Endodermal cell (in vitro differentiated cells): Measurements from ENCODE around the gene CLMP. TPM values are rescaled to one million over a fixed set of nuclear protein-coding genes. Genes with fewer than 3 reads are reported as not detected.

ENCODE experiments used
- DNase-seq: peaks from one replicate; pipeline ENCODE4 v3.0.0-alpha.2; 2017
- H3K27ac ChIP-seq: 2 replicates; pipeline ENCODE4 v1.5.1; 2013; ENCODE audit warnings: mild to moderate bottlenecking, low read depth, low read length, moderate library complexity
- H3K27me3 ChIP-seq: 2 replicates; pipeline ENCODE4 v1.6.1; 2013; ENCODE audit warnings: mild to moderate bottlenecking, low read length, moderate library complexity; ENCODE audit not compliant: insufficient read depth, control insufficient read depth, poor library complexity, severe bottlenecking
- H3K36me3 ChIP-seq: 2 replicates; pipeline ENCODE4 v1.7.0; 2013; ENCODE audit warnings: mild to moderate bottlenecking, low read length, moderate library complexity; ENCODE audit not compliant: control insufficient read depth, insufficient read depth
- H3K4me1 ChIP-seq: one replicate; pipeline ENCODE4 v1.7.0; 2013; ENCODE audit warnings: low read length; ENCODE audit not compliant: control insufficient read depth, insufficient read depth
- H3K4me3 ChIP-seq: 2 replicates; pipeline ENCODE4 v1.5.1; 2013; ENCODE audit warnings: mild to moderate bottlenecking, low read length, moderate library complexity
- H3K9ac ChIP-seq: 2 replicates; pipeline ENCODE4 v1.6.1; 2013; ENCODE audit warnings: mild to moderate bottlenecking, low read length, moderate library complexity; ENCODE audit not compliant: poor library complexity, severe bottlenecking; ENCODE audit errors: extremely low read depth
- H3K9me3 ChIP-seq: 2 replicates; pipeline ENCODE4 v1.6.1; 2013; ENCODE audit warnings: mild to moderate bottlenecking, low read length, moderate library complexity; ENCODE audit not compliant: control insufficient read depth
- H3K27ac Mint-ChIP-seq: 2 replicates; pipeline ENCODE4 v1.8.0; 2020; ENCODE audit warnings: mixed read lengths
- H3K27me3 Mint-ChIP-seq: 2 replicates; pipeline ENCODE4 v1.8.0; 2021; ENCODE audit warnings: mild to moderate bottlenecking, mixed read lengths; ENCODE audit not compliant: insufficient read depth
- H3K36me3 Mint-ChIP-seq: 2 replicates; pipeline ENCODE4 v1.8.0; 2020; ENCODE audit warnings: low read depth, mixed read lengths
- H3K4me1 Mint-ChIP-seq: 2 replicates; pipeline ENCODE4 v1.8.0; 2020; ENCODE audit warnings: mixed read lengths
- H3K4me3 Mint-ChIP-seq: 2 replicates; pipeline ENCODE4 v1.8.0; 2020; ENCODE audit warnings: mild to moderate bottlenecking, moderate library complexity, mixed read lengths
- H3K9me3 Mint-ChIP-seq: 2 replicates; pipeline ENCODE4 v1.8.0; 2020; ENCODE audit warnings: mild to moderate bottlenecking, mixed read lengths
- CTCF ChIP-seq: fragments of 200-600 bp; sonication (generic); conservative IDR thresholded peaks from 2 replicates; pipeline ENCODE4 v1.5.0; 2021; ENCODE audit warnings: antibody characterized with exemption, mild to moderate bottlenecking
- WGBS, 2 experiments: methylation state at CpG; one replicate each; pipeline versions ENCODE4 v1.1.5 to v1.1.7; 2013; ENCODE audit warnings: missing lambda C conversion rate in 2 of 2, mixed read lengths in 1 of 2; ENCODE audit not compliant: insufficient coverage in 1 of 2, insufficient read length in 1 of 2; 5-methylcytosine and 5-hydroxymethylcytosine counted together
- total RNA-seq, 2 donors: library from RNA; stranded (reverse); fragmentation: NEBNext Ultra II Directional in 1 of 2; extraction: Animal tissue kit (Norgen Biotek cat#: 25700) in 1 of 2; gene quantifications; 2 replicates in 1 of 2; 3 replicates in 1 of 2; pipeline ENCODE4 v1.2.1, GENCODE V29; 2021

The CLMP gene
- total RNA-seq, 2 donors from 2014 or later, result 86.5 to 94.4 TPM

GRCh38 chr11:123194337-123195187, 486 bp downstream of the CLMP start:
- H3K36me3 Mint-ChIP-seq, result peaks cover 29% of the 10 kb centered on the region
- peak overlapping the region; percentile 81 for H3K9ac ChIP-seq
- no peaks in the 10 kb centered on the region for H3K27me3 ChIP-seq
- DNase-seq, result peak; percentile 88
- H3K36me3 ChIP-seq, result peaks cover 28% of the 10 kb centered on the region
- H3K9me3 ChIP-seq, result peaks cover 7% of the 10 kb centered on the region
- 0% methylated on average over 20 to 54 of the region's 54 CpGs for WGBS, 2 experiments
- peak overlapping the region; percentile 88 for H3K4me3 ChIP-seq
- H3K27ac Mint-ChIP-seq, result peak overlapping the region; percentile 96
- H3K9me3 Mint-ChIP-seq, result no peaks in the 10 kb centered on the region
- peak overlapping the region; percentile 95 for H3K4me3 Mint-ChIP-seq
- TF ChIP-seq CTCF, result no peak
- H3K4me1 Mint-ChIP-seq, result peaks cover 40% of the 10 kb centered on the region
- H3K27me3 Mint-ChIP-seq, result peaks cover 5% of the 10 kb centered on the region
- H3K4me1 ChIP-seq, result no peaks in the 10 kb centered on the region
- H3K27ac ChIP-seq, result no peak overlapping the region

- Histone ChIP-seq H3K4me1 (peaks cover 7% of the 10 kb centered on the region), H3K9me3 (peaks cover 7% of the 10 kb centered on the region), H3K27ac (no peak overlapping the region), H3K27me3 (no peaks in the 10 kb centered on the region), H3K4me3 (peak overlapping the region; percentile 88), H3K9ac (peak overlapping the region; percentile 81), H3K36me3 (peaks cover 36% of the 10 kb centered on the region)
- 30 to 53% methylated on average over 2 to 4 of the region's 4 CpGs for WGBS, 2 experiments
- H3K9me3 Mint-ChIP-seq, result no peaks in the 10 kb centered on the region
- H3K27me3 Mint-ChIP-seq, result peaks cover 5% of the 10 kb centered on the region
- H3K27ac Mint-ChIP-seq, result peak overlapping the region; percentile 93
- H3K4me3 Mint-ChIP-seq, result peak overlapping the region; percentile 95
- no peak for TF ChIP-seq CTCF
- DNase-seq, result no peak
- peaks cover 44% of the 10 kb centered on the region for H3K4me1 Mint-ChIP-seq
- peaks cover 29% of the 10 kb centered on the region for H3K36me3 Mint-ChIP-seq
Observed at GRCh38 chr11:123193742-123194141, 1.3 kb downstream of the CLMP start.

DNA sequence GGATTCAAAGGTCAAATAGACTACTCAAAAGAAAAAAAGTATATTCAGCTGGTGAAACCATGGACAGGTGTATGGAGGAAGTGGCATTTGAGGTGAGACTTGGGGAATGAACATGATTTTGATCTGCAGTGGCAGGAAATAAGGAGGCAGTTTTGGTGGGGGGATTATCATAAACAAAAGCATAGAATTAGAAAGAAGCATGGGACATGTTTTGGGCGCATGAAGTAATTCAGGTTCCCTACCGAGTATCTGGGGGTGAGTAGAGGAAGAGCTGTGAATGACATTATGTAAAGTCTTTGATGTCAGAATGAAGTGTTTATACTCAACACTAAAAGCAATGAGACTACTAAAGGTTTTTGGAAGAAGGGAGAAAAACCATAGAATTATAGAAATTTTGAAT, 3.1 kb downstream of the CLMP start:
- no peaks in the 10 kb centered on the region for H3K27me3 ChIP-seq
- H3K4me3 ChIP-seq, result peak overlapping the region; percentile 88
- no peak overlapping the region for H3K27ac ChIP-seq
- Mint-ChIP-seq H3K27ac (no peak overlapping the region), H3K9me3 (no peaks in the 10 kb centered on the region), H3K4me3 (peak overlapping the region; percentile 95), H3K27me3 (peaks cover 5% of the 10 kb centered on the region), H3K4me1 (peaks cover 52% of the 10 kb centered on the region), H3K36me3 (peaks cover 38% of the 10 kb centered on the region)
- H3K4me1 ChIP-seq, result peaks cover 18% of the 10 kb centered on the region
- no peak for TF ChIP-seq CTCF
- peaks cover 49% of the 10 kb centered on the region for H3K36me3 ChIP-seq
- peaks cover 7% of the 10 kb centered on the region for H3K9me3 ChIP-seq
- WGBS, 2 experiments, result 96 to 100% methylated on average over 1 to 2 of the region's 2 CpGs
- H3K9ac ChIP-seq, result no peak overlapping the region
- no peak for DNase-seq
